Prostate gland (tissue), 2 donors: ENCODE measurements around the gene CDKL5.

Experiments
- POLR2A ChIP-seq: fragments of 450-650 bp; IDR thresholded peaks from one replicate; pipeline ENCODE4 v1.6.1; 2016; ENCODE audit warnings: antibody characterized with exemption, mild to moderate bottlenecking
- POLR2AphosphoS5 ChIP-seq: sonication (generic); formaldehyde crosslinking; IDR thresholded peaks from one replicate; pipeline ENCODE4 v1.6.1; 2017; ENCODE audit warnings: antibody characterized with exemption
- TF ChIP-seq, protein P1 (sequence below), 4 experiments: fragments of 200-600 bp in 2 of 4; fragments of 450-650 bp in 2 of 4; sonication (generic) in 2 of 4; IDR thresholded peaks; 1 replicate in 3 of 4; 2 replicates in 1 of 4; pipeline ENCODE4 v1.5.1; 2016 to 2019; ENCODE audit warnings: antibody characterized with exemption in 4 of 4, mild to moderate bottlenecking in 2 of 4, moderate library complexity in 2 of 4

DNA sequence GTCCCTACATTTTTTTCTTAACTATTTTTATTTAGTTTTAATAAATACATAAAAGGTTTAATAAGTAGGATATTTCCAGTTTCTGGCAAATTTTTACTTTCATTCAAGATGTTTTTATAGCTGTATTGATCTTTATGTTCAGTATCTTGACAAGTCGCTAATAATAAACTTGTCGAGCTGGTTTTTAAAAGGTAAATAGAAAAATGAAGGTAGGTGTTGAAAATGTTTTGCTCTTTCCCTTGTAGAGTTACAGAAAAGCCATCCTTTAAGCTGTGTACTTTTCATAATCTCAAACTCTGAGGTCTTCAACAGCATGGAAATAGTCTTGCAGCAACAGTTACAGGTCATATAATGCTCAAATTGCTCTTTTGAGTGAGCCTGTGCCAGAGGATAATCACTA lies 193.9 kb downstream of the CDKL5 start:
- TF ChIP-seq POLR2A, result no peak
- TF ChIP-seq, protein P1, sequence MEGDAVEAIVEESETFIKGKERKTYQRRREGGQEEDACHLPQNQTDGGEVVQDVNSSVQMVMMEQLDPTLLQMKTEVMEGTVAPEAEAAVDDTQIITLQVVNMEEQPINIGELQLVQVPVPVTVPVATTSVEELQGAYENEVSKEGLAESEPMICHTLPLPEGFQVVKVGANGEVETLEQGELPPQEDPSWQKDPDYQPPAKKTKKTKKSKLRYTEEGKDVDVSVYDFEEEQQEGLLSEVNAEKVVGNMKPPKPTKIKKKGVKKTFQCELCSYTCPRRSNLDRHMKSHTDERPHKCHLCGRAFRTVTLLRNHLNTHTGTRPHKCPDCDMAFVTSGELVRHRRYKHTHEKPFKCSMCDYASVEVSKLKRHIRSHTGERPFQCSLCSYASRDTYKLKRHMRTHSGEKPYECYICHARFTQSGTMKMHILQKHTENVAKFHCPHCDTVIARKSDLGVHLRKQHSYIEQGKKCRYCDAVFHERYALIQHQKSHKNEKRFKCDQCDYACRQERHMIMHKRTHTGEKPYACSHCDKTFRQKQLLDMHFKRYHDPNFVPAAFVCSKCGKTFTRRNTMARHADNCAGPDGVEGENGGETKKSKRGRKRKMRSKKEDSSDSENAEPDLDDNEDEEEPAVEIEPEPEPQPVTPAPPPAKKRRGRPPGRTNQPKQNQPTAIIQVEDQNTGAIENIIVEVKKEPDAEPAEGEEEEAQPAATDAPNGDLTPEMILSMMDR (IDR thresholded peaks at IDR 0.05), result no peak
- no peak for TF ChIP-seq POLR2AphosphoS5
